ENCODE measurements around the gene CMYA5. TPM values are rescaled to one million over a fixed set of nuclear protein-coding genes. Genes with fewer than 3 reads are reported as not detected.

The CMYA5 gene
- total and polyA plus RNA-seq, 9 of the 15 experiments (the other 6 are each of a cell fraction or from before 2014, with no cell fraction given): 0.18 to 1.1 (median 0.32) TPM

DNA sequence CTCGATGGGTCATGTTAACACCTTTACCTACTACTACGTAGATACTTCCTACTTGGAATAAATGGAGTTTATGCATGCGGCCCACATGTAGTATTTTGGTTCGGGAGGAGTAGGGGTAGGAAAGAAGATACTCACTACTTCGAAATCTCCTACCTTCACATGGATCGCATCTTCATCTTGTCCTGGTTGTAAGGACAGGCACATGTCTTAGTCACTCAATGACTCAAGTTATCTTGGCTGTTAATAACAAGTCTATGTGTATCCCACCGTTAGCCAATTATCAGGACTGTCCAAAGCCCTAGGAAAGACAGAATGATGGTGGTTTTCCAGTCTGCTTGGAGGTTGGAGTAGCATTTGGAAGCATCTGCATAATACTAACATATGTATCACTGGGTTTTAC, 24.1 kb downstream of the CMYA5 start:
- H3K27ac ChIP-seq (ENCODE audit: extremely low read depth, low read depth, low read length): no peak overlapping the region
- H3K27me3 ChIP-seq (ENCODE audit: control insufficient read depth in 2 of 2, insufficient read depth in 2 of 2, low read length in 2 of 2): peaks cover 3 to 6% of the 10 kb centered on the region in 2 experiments; a peak in 2 of 5 replicates
- H3K9ac ChIP-seq (ENCODE audit: insufficient read depth in 1 of 2, low read depth in 2 of 2, low read length in 2 of 2): no peak overlapping the region
- no peak for ATAC-seq
- no peaks in the 10 kb centered on the region for H3K4me1 ChIP-seq (replicated peaks in 1 of 2; ENCODE audit: control insufficient read depth in 2 of 2, insufficient read depth in 2 of 2, low read length in 2 of 2)
- ChIA-PET POLR2A (no interaction called here), CTCF (ENCODE audit: low intra/inter-chr PET ratio) (no interaction called here)
- H3K9me1 ChIP-seq (ENCODE audit: control insufficient read depth, insufficient read depth, low read length): no peaks in the 10 kb centered on the region
- no peak overlapping the region for H3K4me3 ChIP-seq
- BruUV-seq (replicated peaks): no TSS peak
- no peak for DNase-seq (ENCODE audit: extremely low read depth in 1 of 4, low spot score in 3 of 4)
- no peaks in the 10 kb centered on the region for H3K36me3 ChIP-seq (ENCODE audit: control insufficient read depth, insufficient read depth, low read length)
- WGBS (ENCODE audit: insufficient coverage, low coverage, missing lambda C conversion rate): 4% methylated on average over 7 of the region's 7 CpGs
- H4K20me1 ChIP-seq (replicated peaks; ENCODE audit: control insufficient read depth, insufficient read depth, low read length): no peaks in the 10 kb centered on the region
- no peak overlapping the region for H3K4me2 ChIP-seq (ENCODE audit: insufficient read depth, low read length)
- no peak for FAIRE-seq
- in situ Hi-C loops (cut with MboI) (no loop called here), intact Hi-C loops (cut with micrococcal nuclease) (no loop called here)
- no peaks in the 10 kb centered on the region for H3K9me3 ChIP-seq (replicated peaks; ENCODE audit: control insufficient read depth, insufficient read depth, low read depth, low read length)
- no peaks in the 10 kb centered on the region for H3K79me2 ChIP-seq (ENCODE audit: control insufficient read depth, insufficient read depth, low read length)
- TF ChIP-seq SPI1 (IDR thresholded peaks at IDR 0.05; ENCODE audit: borderline replicate concordance, low read depth, low read length): no peak
- TF ChIP-seq, protein P1, sequence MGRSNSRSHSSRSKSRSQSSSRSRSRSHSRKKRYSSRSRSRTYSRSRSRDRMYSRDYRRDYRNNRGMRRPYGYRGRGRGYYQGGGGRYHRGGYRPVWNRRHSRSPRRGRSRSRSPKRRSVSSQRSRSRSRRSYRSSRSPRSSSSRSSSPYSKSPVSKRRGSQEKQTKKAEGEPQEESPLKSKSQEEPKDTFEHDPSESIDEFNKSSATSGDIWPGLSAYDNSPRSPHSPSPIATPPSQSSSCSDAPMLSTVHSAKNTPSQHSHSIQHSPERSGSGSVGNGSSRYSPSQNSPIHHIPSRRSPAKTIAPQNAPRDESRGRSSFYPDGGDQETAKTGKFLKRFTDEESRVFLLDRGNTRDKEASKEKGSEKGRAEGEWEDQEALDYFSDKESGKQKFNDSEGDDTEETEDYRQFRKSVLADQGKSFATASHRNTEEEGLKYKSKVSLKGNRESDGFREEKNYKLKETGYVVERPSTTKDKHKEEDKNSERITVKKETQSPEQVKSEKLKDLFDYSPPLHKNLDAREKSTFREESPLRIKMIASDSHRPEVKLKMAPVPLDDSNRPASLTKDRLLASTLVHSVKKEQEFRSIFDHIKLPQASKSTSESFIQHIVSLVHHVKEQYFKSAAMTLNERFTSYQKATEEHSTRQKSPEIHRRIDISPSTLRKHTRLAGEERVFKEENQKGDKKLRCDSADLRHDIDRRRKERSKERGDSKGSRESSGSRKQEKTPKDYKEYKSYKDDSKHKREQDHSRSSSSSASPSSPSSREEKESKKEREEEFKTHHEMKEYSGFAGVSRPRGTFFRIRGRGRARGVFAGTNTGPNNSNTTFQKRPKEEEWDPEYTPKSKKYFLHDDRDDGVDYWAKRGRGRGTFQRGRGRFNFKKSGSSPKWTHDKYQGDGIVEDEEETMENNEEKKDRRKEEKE (IDR thresholded peaks at IDR 0.05; ENCODE audit: borderline replicate concordance in 1 of 2, control insufficient read depth in 1 of 2, low read depth in 2 of 2, low read length in 1 of 2): no peak
- no peak overlapping the region for H2AFZ ChIP-seq (ENCODE audit: low read depth, low read length)

Data from K562 (cell line).